Omental fat pad (tissue), 4 donors: ENCODE results near the gene GSDME. TPM values are rescaled to one million over a fixed set of nuclear protein-coding genes. Genes with fewer than 3 reads are reported as not detected.

ENCODE experiments used
- ATAC-seq: fragments of 150-250 bp; one replicate; pipeline ENCODE4 v1.9.1; 2016; ENCODE audit warnings: mild to moderate bottlenecking, moderate library complexity; ENCODE audit not compliant: low FRiP score
- DNase-seq: peaks from one replicate; pipeline ENCODE4 v3.0.0-alpha.2; 2019; ENCODE audit warnings: low spot score
- CTCF ChIP-seq, 3 donors: fragments of 450-650 bp; IDR thresholded peaks; one replicate each; pipeline ENCODE4 v1.5.1; 2016 to 2017; ENCODE audit warnings: antibody characterized with exemption in 3 of 3, mild to moderate bottlenecking in 3 of 3, moderate library complexity in 2 of 3
- total RNA-seq, 4 donors: library from RNA; depleted of rRNA; stranded (reverse); fragments of >200 nt; gene quantifications; one replicate each; pipeline ENCODE4 v1.1.0, GENCODE V29; 2016

Gene GSDME
- total RNA-seq, 4 donors from 2014 or later: 14.8 to 58.3 (median 30.7) TPM

GRCh38 chr7:24777806-24778205 lies 20.5 kb upstream of the GSDME start:
- ATAC-seq: no peak
- DNase-seq: no peak
- TF ChIP-seq CTCF (IDR thresholded peaks at IDR 0.05): no peak

- ATAC-seq (no peak), DNase-seq (no peak)
- no peak for TF ChIP-seq CTCF (IDR thresholded peaks at IDR 0.05)
These were observed 16.4 kb upstream of the GSDME start for GRCh38 chr7:24773646-24774045.

GRCh38 chr7:24769851-24770250 lies 12.6 kb upstream of the GSDME start:
- DNase-seq (no peak), ATAC-seq (no peak)
- no peak for TF ChIP-seq CTCF (IDR thresholded peaks at IDR 0.05)

- TF ChIP-seq CTCF (IDR thresholded peaks at IDR 0.05): no peak
- ATAC-seq: no peak
- no peak for DNase-seq
These were observed 12.0 kb upstream of the GSDME start for GRCh38 chr7:24769014-24769830.

GRCh38 chr7:24767878-24768569 lies 10.8 kb upstream of the GSDME start:
- DNase-seq (no peak), ATAC-seq (no peak)
- TF ChIP-seq CTCF (IDR thresholded peaks at IDR 0.05): no peak

GRCh38 chr7:24764972-24765744 lies 7.9 kb upstream of the GSDME start:
- no peak for ATAC-seq

More at GRCh38 chr7:24764972-24765744, 7.9 kb upstream of the GSDME start:
- no peak for DNase-seq
- TF ChIP-seq CTCF (IDR thresholded peaks at IDR 0.05): no peak
